Anterior cingulate cortex (tissue), 58 donors: ENCODE results near the gene GLIS1.

Experiments used
- DNase-seq, 58 donors: peaks; one replicate each; lab custom pipeline; 2025; lab: John Stamatoyannopoulos, UW

Gene GLIS1

DNA sequence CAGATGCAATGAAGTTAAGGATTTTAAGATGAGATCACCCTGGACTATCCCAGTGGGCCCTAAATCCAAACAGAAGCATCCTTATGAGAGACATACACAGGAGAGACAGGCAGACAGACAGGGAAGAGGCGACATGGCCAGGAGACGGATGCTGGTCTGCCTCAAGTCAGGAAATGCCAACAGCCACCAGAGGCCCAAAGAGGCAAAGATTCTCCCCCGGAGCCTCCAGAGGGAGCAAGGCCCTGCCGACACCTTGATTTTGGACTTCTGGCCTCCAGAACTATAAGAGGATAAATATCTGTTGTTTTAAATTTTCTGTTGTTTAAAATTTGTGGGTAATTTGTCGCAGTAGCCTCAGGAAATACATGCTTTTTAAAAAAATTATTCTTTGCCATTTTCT lies 116.4 kb downstream of the GLIS1 start:
- DNase-seq = no peak

DNA sequence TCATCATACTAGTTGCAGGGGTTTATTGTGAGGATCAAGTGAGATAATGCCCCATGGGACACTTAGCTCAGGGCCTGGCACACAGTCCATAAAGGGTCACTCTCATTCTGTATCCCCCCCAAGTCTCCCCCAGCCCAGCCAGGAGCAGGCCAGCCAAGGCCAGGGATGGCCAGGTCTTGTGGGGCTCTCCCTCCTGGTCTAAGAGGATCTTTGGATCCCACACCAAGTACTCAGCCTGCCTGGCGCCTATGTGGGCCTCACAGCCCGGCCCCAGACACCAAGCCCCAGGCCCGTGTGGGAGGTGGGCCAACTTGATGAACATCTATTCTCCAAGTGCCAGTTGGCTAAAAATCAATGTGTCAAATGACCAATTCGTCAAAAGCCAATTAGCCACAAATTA lies 117.8 kb downstream of the GLIS1 start:
- DNase-seq = peak in 1 of 58 donors; percentile 11

DNA sequence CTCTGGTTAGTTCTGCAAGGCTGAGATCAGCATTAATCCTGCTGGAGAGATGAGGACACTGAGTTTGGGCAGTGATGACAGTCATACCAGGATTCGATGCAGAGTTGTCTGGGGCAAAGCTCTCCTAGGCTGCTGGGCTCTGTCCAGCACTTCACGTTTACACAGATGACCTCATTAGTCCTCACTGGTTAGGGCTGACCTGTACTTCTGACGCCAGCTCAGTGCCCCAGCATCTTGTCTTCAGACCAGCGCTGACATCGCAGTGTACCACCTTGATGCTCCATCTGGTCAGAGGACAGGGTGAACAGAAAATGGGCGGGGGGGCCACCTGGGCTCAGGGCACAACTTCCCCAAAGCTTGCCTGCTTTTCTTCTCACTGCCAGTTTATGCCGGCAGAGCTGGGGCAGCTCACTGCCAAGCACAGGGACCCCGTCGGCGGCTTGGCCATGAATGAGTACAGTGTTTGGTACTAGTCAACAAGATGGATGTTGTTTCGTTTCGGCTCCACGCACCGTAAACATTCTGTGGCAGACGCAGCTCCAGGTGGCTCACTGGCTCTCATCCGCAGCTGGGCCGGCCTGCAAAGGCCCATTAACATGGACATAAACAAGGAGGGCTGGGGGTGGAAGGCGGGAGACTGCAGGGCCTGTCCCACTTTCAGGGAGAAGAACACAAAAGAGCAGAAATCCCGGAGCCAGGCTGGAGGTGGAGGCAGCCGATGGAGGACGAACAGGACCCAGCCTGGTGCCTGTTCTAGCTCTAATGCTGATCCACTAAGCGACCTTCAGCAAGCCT lies 118.7 kb downstream of the GLIS1 start:
- peak in 46 of 58 donors; percentile 4 to 65 (median 40) for DNase-seq

DNA sequence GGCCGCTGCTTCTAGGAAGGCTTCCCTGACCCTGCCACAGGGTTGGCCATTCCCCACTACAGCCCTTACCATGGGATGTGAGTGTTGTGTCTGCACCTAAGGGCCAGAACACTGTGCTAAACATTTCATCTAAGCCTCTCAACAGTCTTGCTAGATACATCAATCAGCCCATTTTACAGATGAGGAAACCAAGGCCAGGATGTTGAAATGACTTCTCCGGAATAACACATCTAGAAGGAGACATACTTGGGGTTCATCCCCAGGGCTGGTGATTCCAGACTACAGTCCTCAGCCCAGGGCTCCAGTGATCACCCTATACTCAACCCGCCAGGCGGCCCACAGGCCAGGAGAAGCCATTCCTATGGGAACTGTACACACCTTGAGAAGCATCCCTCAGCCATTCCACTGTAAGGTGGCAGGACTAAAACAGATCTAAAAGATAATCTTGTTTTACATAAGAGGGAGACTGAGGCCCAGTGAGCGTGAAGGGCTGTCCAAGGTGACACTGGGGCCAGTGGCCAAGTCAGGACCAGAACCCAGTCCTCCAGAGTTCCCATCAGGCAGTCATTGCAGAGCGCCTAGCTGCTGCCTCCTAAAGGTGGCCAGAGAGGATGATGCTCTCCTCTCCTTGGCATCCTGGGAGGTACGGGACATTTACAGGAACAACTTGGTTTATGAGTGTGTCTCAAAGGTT lies 119.5 kb downstream of the GLIS1 start:
- no peak for DNase-seq

DNA sequence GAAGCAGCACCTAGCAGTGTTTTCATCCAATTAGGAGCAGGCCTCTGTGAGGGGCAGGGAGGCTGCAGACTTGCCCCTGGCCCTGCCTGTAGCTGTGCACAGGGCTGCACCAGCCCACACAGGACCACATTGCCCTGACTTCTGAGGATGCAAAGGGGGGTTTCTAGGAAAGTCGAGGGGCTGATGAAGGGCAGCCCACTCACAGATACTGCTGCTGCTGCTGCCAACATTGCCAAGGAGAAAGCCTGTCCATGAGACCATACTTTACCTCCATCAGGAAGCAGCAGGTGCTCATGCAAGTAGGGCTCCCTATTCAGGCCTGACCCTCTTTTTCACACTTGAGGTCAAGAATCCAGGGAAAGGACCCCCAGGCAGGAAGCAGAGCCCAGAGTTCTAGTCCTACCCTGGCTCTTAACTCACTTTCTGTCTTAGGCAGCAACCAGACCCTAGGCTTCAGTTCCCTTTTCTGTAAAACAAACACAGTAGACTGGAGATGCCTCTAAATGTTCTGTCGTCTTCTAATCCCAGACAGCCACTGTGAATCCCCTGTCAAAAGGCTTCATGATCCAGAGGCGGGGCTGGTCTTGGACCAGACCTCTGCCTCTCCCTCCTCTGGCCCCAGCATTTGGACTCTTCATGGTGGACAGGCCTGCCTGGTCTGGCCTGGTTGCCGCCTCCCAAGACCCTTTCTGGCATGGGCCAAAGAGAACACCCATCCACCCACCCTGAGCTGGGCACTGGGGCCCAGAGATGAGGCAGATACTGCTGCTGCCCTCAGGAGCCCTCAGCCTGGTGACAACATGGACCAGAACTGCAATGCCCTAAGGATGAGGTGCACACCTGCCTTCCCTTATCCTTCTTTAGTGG lies 120.2 kb downstream of the GLIS1 start:
- no peak for DNase-seq

DNA sequence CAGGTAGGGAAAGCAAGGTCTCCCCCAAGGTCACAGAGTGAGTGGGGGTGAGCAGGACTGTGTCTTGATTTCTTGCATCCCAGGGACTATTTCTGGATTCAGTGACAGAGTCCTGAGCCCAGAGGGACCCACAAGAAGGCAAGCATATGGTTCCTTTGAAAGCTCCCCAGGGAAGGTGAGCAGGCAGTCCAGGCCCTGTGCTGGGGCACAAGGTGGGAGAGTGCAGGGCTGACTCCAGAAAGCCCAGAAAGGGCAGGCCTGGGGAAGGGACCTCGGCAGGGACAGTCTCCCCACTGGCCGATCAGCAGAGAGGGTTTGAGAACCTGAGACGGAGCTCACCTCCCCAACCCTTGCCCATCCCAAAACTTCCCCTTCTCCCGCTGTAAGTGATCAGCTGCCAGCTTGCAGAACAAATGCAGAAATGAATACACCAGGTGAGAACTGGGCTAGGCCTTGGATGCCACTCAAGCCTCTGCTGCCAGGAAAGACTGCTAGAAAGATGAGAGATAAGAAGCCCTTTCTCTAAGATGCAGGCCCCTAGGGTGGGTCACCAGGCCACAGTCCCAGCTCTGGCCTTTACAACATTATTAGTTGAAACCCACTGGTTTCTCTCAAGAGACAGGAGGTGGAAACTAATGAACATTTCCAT lies 121.0 kb downstream of the GLIS1 start:
- no peak for DNase-seq

DNA sequence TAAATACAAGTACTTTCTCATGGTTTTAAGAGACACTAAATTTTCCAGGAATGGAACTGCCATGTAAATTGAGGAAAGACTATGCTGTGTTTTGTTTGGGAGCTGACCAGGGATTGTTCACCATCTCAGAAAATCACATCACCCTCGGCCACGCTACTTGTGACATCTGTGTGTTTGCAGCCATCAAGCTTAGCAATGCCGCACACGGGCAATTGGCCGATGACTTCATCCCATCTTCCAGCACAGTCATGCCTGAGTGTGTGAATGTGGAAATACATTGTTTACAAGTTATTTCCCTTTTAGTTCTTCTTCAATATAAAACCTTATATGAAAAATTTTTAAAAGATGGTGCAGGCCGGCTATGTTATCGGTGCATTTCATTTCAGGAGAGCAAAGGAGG lies 121.6 kb downstream of the GLIS1 start:
- DNase-seq = peak in 1 of 58 donors; percentile 46

DNA sequence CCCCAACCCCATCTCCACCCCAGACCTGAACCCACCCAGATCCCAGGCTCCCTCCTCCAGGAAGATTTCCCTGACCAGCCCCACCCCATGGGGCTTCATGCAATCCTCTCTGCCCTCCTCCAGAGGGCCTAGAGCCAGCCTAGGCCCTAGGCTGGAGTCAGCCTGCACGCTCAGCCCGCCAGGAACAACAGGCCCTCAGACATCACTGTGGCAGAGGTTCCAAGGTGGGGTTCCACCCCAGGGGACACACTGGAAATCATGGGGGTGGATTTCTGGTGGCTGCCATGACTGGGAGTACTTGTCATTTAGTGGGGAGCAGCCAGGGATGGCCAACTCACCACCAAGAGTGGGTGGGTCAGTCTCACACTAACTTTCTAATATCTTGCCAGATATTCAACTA lies 122.0 kb downstream of the GLIS1 start:
- DNase-seq = peak in 1 of 58 donors; percentile 6

DNA sequence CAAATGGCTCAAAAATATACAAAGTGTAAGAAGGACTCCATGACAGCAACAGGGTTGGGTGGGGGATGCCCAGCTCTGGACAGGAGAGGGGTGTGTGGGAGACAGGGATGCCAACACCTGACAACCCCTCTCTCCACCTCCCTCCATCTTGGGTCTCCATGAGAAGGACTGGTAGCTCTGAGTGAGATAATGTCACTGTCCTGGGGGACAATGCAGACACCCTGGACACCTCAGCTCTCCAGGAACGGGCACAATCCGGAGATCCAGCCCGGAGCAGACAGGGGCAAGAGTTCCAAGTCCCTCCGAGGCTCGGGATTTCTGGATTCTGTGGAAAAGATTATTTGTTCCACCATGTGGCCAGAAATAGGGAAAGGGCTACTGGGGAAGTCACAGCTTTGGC lies 122.5 kb downstream of the GLIS1 start:
- no peak for DNase-seq

DNA sequence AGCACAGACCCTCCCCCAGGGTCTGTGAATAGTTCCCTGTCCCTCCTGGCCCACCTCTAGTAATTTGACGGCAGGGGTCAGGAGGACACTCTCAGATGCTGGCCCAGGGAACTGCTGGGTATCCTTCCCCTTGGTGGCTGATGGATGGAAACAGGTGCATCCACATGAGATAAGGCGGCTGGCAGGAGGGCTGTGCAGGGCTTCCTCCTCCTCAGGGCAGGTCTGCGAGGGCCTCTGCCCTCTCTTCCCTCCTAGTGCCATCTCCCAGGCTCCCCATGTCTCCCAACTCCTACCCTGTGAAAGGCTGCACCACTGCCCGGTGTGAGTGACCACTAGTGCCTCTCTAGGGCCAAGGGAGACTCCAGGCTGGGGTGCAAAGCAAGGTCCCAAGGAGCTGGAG lies 123.9 kb downstream of the GLIS1 start:
- no peak for DNase-seq

DNA sequence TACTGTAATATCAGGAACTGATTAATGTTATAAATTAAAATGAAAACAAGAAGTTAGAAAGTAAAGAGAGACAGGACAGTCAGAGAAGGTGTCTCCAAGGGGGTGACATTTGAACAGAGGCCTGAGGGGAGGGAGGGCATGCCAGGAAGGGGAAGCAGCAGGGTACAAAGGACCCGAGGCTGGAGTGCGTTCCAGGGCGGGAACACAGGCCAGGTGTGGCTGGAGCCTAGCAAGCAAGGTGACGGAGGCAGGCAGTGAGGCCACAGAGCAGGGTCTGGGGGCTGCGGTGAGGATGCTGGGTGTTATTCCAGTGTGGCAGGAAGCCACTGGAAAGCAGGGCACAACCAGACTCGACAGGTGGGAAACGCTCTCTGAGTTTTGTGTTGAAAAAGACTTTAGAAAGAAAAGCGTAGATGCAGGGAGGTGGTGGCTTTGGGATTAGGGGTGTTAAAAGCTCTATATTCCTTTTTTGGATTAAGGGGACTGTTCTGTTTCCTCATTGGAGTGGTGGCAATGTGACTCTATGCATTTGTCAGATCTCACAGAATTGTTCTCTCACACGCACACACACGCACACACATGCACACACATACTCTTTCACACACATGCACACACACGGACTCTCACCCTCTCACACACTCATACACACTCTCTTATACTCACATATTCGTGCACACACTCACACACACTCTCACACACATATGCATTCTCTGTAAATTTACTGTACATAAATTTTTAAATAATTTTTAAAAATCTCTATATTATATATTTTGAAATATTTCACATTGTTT lies 124.5 kb downstream of the GLIS1 start:
- DNase-seq = no peak

DNA sequence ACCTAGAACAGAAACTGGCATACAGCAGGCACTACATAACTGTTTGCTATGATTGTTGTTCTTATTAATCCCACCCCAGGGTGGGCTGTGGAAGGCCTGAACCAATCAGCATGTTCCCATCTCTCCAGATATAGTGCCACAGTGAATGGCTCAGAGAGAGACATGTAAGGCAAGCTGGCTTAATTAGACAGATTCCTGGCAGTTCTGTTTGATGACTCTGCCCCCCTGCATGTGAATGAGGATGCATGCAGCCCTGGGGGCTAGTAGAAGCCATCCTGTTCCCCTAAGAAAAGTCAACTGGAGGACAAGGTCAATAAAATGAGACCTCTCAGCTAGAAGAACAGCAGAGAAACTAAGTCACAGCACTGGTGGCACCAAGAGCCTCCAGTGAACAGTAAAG lies 130.3 kb downstream of the GLIS1 start:
- no peak for DNase-seq

DNA sequence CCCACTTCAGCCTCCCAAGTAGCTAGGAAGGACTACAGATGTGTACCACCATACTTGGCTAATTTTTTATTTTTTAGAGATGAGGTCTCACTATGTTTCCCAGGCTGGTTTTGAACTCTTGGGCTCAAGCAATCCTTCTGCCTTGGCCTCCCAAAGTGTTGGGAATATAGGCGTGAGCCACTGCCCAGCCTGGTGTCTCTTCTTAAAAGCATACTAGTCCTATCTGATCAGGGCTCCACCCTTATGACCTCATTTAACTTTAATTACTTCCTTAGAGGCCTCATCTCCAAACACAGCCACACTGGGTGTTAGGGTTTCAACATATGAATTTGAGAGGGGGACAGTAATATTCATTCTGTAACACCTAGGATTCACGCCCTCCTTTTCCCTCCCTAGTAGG lies 130.9 kb downstream of the GLIS1 start:
- no peak for DNase-seq

DNA sequence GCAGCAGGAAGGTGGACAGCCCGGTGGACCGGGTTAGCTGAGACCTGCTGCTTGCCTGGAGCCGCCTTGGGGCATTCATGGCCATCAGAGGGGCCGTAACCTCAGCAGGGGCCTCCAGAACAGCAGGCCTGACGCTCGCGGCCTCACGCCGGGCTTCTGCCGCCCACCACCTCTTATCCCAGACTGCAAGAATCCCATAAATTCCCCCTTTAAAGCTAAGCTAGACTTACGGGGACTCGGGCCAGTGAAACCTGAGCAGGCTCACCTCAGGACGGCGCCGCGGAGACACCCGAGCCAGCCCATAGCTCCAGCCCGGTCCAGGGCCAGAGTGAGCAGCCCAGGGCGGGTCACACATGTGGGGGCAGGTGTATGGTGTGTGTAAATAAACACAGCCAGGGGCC lies 132.3 kb downstream of the GLIS1 start:
- DNase-seq = no peak

DNA sequence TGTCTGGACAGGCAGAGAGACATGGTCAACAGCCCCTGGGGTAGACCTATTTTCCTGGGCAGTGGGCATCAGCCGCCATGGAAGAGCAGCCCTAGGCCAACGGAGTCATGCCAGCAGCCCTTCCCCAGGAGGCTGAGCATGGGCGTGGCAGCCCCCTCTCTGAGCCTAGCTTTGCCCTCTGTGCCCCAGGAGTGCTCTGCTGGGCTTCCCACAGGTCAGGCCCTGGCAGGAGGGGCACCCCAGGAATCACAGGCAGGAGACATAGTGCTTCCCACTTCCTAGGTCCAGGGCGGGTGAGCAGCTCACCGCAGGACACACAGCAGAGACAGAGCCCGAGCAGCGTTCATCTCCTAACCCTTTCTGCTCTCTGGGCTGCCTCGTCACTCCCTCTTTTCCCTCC lies 132.8 kb downstream of the GLIS1 start:
- DNase-seq = no peak

DNA sequence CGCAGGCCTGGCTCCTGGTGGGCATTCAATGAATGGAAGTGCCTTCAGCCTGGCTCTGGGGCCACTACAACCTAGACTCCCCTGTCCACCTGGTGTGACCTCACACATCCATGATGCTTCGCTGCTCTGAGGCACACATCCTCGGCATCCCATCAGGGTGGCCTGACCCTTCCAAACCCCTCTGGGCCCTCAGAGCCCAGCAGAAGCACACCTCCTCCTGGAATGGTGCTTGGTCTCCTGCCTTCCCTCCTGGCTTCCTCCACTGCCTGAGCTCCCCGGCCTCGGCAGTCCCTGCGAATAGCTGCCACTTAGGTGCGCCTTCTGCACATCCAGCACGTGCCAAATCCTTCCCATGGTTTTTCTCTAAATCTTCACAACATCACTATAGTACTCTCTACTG lies 133.8 kb downstream of the GLIS1 start:
- DNase-seq = no peak

DNA sequence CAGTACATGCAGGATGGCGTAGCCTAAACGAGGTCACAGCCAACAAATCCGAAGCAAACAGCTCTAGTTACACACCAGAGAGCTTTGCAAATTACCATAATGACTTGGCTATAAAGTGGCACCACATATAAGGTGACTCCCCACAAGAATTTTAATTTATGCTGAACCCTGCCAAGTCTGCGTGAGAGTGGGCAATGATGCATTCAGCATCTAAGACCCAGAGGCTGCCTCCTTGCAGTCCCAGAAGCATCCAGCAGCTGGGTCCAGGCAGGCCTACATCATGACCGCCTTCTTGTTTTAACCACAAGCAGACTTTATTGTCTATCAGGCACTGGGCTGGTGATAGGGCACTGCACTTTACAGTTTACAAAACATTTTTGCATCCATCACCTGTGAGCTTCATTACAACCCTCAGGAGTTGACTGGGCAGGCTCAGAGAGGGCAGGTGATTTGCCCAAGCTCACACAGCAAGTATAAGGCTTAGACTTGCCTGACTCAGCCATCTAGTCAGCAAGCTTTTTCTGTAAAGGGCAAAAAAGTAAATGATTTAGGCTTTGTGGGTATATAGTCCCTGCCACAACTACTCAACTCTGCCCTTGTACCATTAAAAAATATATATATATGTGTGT lies 134.6 kb downstream of the GLIS1 start:
- no peak for DNase-seq

DNA sequence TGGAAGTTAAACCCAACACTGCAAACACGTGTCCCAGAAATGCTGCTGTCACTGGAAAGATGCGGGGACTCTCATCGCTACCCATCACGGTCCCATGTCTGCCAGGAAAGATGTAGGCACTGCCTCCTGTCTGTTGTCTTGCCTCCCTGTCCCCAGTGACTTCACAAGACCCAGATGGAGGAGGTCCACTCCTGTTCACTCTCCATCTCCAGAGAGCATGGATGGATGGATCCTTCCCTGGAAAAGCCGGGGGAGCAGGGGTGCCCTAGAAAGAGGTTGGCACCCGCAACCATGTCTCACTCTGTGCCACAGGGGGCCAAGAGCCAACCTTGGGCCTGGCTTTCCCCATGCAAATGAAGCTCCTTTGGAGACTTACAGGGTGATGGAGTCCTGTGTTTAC lies 135.5 kb downstream of the GLIS1 start:
- no peak for DNase-seq
